H9 (cell line): Measurements from ENCODE around the gene THBS2. TPM values are rescaled to one million over a fixed set of nuclear protein-coding genes. Genes with fewer than 3 reads are reported as not detected.

Experiments used
- DNase-seq: peaks from one replicate; pipeline ENCODE4 v3.0.0-alpha.2; 2017
- H2AFZ ChIP-seq: one replicate; pipeline ENCODE4 v1.6.1; 2013; ENCODE audit warnings: mild to moderate bottlenecking, low read length, control low read depth, moderate library complexity
- H2AK5ac ChIP-seq: 2 replicates; pipeline ENCODE4 v1.6.1; 2013; ENCODE audit warnings: low read length, control low read depth, mixed read lengths; ENCODE audit not compliant: insufficient read length
- H2BK120ac ChIP-seq: one replicate; pipeline ENCODE4 v1.6.1; 2013; ENCODE audit warnings: low read depth, mild to moderate bottlenecking, low read length, control low read depth, inconsistent platforms; ENCODE audit not compliant: poor library complexity, severe bottlenecking
- H2BK12ac ChIP-seq: 2 replicates; pipeline ENCODE4 v1.6.1; 2013; ENCODE audit warnings: low read length, control low read depth, mixed read lengths, low read depth; ENCODE audit not compliant: insufficient read length
- H2BK15ac ChIP-seq: 2 replicates; pipeline ENCODE4 v1.6.1; 2013; ENCODE audit warnings: low read depth, low read length, control low read depth
- H2BK20ac ChIP-seq: one replicate; pipeline ENCODE4 v1.6.1; 2013; ENCODE audit warnings: low read depth, mild to moderate bottlenecking, low read length, control low read depth, inconsistent platforms; ENCODE audit not compliant: poor library complexity, severe bottlenecking
- H2BK5ac ChIP-seq: 2 replicates; pipeline ENCODE4 v1.6.1; 2013; ENCODE audit warnings: low read length, control low read depth, mixed read lengths; ENCODE audit not compliant: insufficient read length
- H3K14ac ChIP-seq: 2 replicates; pipeline ENCODE4 v1.6.1; 2013; ENCODE audit warnings: low read length, control low read depth; ENCODE audit not compliant: insufficient read depth
- H3K18ac ChIP-seq: 2 replicates; pipeline ENCODE4 v1.6.1; 2013; ENCODE audit warnings: low read depth, mild to moderate bottlenecking, mixed read lengths, low read length, control low read depth; ENCODE audit not compliant: insufficient read length
- H3K23ac ChIP-seq: 2 replicates; pipeline ENCODE4 v1.6.1; 2013; ENCODE audit warnings: low read length, control low read depth, mixed read lengths, low read depth; ENCODE audit not compliant: insufficient read length
- H3K23me2 ChIP-seq: 2 replicates; pipeline ENCODE4 v1.6.1; 2013; ENCODE audit warnings: low read depth, mild to moderate bottlenecking, mixed read lengths, low read length, control low read depth; ENCODE audit not compliant: insufficient read length, poor library complexity, severe bottlenecking
- H3K27ac ChIP-seq: 2 replicates; pipeline ENCODE4 v1.5.1; 2013; ENCODE audit warnings: low read length, control low read depth, mixed read lengths, low read depth; ENCODE audit not compliant: insufficient read length
- H3K27me3 ChIP-seq: 2 replicates; pipeline ENCODE4 v1.6.1; 2013; ENCODE audit warnings: low read length, control low read depth, inconsistent platforms; ENCODE audit not compliant: insufficient read depth
- H3K4ac ChIP-seq: 2 replicates; pipeline ENCODE4 v1.6.1; 2013; ENCODE audit warnings: low read depth, mild to moderate bottlenecking, control low read depth, inconsistent platforms, low read length, moderate library complexity
- H3K4me1 ChIP-seq: 2 replicates; pipeline ENCODE4 v1.6.1; 2013; ENCODE audit warnings: low read length, control low read depth, inconsistent platforms; ENCODE audit not compliant: insufficient read depth
- H3K4me2 ChIP-seq: 2 replicates; pipeline ENCODE4 v1.6.1; 2013; ENCODE audit warnings: low read length, control low read depth, mixed read lengths; ENCODE audit not compliant: insufficient read length, insufficient read depth
- H3K56ac ChIP-seq: 2 replicates; pipeline ENCODE4 v1.6.1; 2013; ENCODE audit warnings: low read depth, mild to moderate bottlenecking, mixed read lengths, low read length, control low read depth; ENCODE audit not compliant: insufficient read length
- H3K79me1 ChIP-seq: 2 replicates; pipeline ENCODE4 v1.6.1; 2013; ENCODE audit warnings: low read depth, mild to moderate bottlenecking, moderate library complexity, low read length, control low read depth, inconsistent platforms; ENCODE audit not compliant: insufficient read depth, poor library complexity, severe bottlenecking
- H3K79me2 ChIP-seq: 2 replicates; pipeline ENCODE4 v1.6.1; 2013; ENCODE audit warnings: low read length, control low read depth, inconsistent platforms; ENCODE audit not compliant: insufficient read depth
- H3K9ac ChIP-seq: 2 replicates; pipeline ENCODE4 v1.6.1; 2013; ENCODE audit warnings: low read length, control low read depth, mixed read lengths; ENCODE audit not compliant: insufficient read length; ENCODE audit errors: extremely low read depth
- H3K9me3 ChIP-seq: one replicate; pipeline ENCODE4 v1.6.1; 2013; ENCODE audit warnings: low read depth, low read length, inconsistent platforms; ENCODE audit not compliant: control insufficient read depth
- H3T11ph ChIP-seq: one replicate; pipeline ENCODE4 v1.6.1; 2013; ENCODE audit warnings: mild to moderate bottlenecking, low read length, control low read depth, inconsistent platforms
- H4K20me1 ChIP-seq: one replicate; pipeline ENCODE4 v1.6.1; 2013; ENCODE audit not compliant: control insufficient read depth, insufficient read length, insufficient read depth
- H4K5ac ChIP-seq: 2 replicates; pipeline ENCODE4 v1.6.1; 2013; ENCODE audit warnings: low read depth, mild to moderate bottlenecking, mixed read lengths, low read length, control low read depth; ENCODE audit not compliant: insufficient read length
- H4K8ac ChIP-seq: replicated peaks from 2 replicates; pipeline ENCODE4 v1.6.1; 2013; ENCODE audit warnings: low read length, control low read depth, mixed read lengths, low read depth; ENCODE audit not compliant: insufficient read length
- H4K91ac ChIP-seq: 2 replicates; pipeline ENCODE4 v1.6.1; 2013; ENCODE audit warnings: low read depth, mild to moderate bottlenecking, moderate library complexity, mixed read lengths, low read length, control low read depth; ENCODE audit not compliant: insufficient read length
- H3K27ac Mint-ChIP-seq, 3 experiments: 2 replicates in 2 of 3; 3 replicates in 1 of 3; pipeline ENCODE4 v1.8.0; 2020 to 2021; ENCODE audit warnings: mixed read lengths in 3 of 3, mild to moderate bottlenecking in 1 of 3, moderate library complexity in 1 of 3
- H3K27me3 Mint-ChIP-seq: 2 replicates; pipeline ENCODE4 v1.8.0; 2021; ENCODE audit warnings: low read depth, mild to moderate bottlenecking, moderate library complexity, mixed read lengths
- H3K36me3 Mint-ChIP-seq, 3 experiments: 2 replicates in 2 of 3; 3 replicates in 1 of 3; pipeline ENCODE4 v1.8.0; 2020 to 2021; ENCODE audit warnings: low read depth in 3 of 3, mixed read lengths in 3 of 3; ENCODE audit not compliant: insufficient read depth in 1 of 3
- H3K4me1 Mint-ChIP-seq, 2 experiments: 2 replicates each; pipeline ENCODE4 v1.8.0; 2020; ENCODE audit warnings: mixed read lengths in 2 of 2
- H3K4me3 Mint-ChIP-seq, 2 experiments: 2 replicates in 1 of 2; 3 replicates in 1 of 2; pipeline ENCODE4 v1.8.0; 2020 to 2021; ENCODE audit warnings: mild to moderate bottlenecking in 2 of 2, mixed read lengths in 2 of 2, moderate library complexity in 1 of 2
- H3K9me3 Mint-ChIP-seq, 2 experiments: 2 replicates in 1 of 2; 3 replicates in 1 of 2; pipeline ENCODE4 v1.8.0; 2020; ENCODE audit warnings: mild to moderate bottlenecking in 2 of 2, mixed read lengths in 2 of 2, moderate library complexity in 1 of 2
- CTCF ChIP-seq: fragments of 200-600 bp; sonication (generic); conservative IDR thresholded peaks from 3 replicates; pipeline ENCODE4 v1.8.0; 2021; ENCODE audit warnings: antibody characterized with exemption, mild to moderate bottlenecking
- WGBS: extraction: QIAGEN DNeasy Blood & Tissue Kit; methylation state at CpG from one replicate; pipeline ENCODE4 v1.1.7; 2013; ENCODE audit warnings: missing lambda C conversion rate, low lambda C conversion rate, mixed read lengths; ENCODE audit not compliant: insufficient read length; ENCODE audit errors: extremely low coverage; 5-methylcytosine and 5-hydroxymethylcytosine counted together
- total RNA-seq: library from RNA; stranded (reverse); gene quantifications from 2 replicates; pipeline ENCODE4 v1.2.1, GENCODE V29; 2021

THBS2 gene
- total RNA-seq, 1 experiment from 2014 or later: 14.7 TPM

- no peak overlapping the region for H2BK12ac ChIP-seq
- H4K8ac ChIP-seq: no peak overlapping the region
- no peak overlapping the region for H3K4me2 ChIP-seq
- H2BK20ac ChIP-seq: no peak overlapping the region
- Mint-ChIP-seq H3K27me3 (peaks cover 4% of the 10 kb centered on the region), H3K9me3 (no peaks in the 10 kb centered on the region; a peak in 1 of 5 replicates), H3K4me1 (peaks cover 6 to 10% of the 10 kb centered on the region in 2 experiments), H3K27ac (no peak overlapping the region), H3K36me3 (no peaks in the 10 kb centered on the region), H3K4me3 (no peak overlapping the region)
- no peak overlapping the region for H3K23ac ChIP-seq
- H3K56ac ChIP-seq: no peak overlapping the region
- H3K27ac ChIP-seq: no peak overlapping the region
- no peak overlapping the region for H2AFZ ChIP-seq
- H3K27me3 ChIP-seq: no peaks in the 10 kb centered on the region
- no peaks in the 10 kb centered on the region for H3K9me3 ChIP-seq
- no peak overlapping the region for H2BK5ac ChIP-seq
- H3T11ph ChIP-seq: no peak overlapping the region
- H3K9ac ChIP-seq: no peak overlapping the region
- no peaks in the 10 kb centered on the region for H3K4me1 ChIP-seq
- H2BK15ac ChIP-seq: no peak overlapping the region
- H3K14ac ChIP-seq: no peak overlapping the region
- TF ChIP-seq CTCF: no peak
- no peak overlapping the region for H3K18ac ChIP-seq
- H4K91ac ChIP-seq: no peak overlapping the region
- no CpG with 5 or more reads among the region's 9 CpGs for WGBS
- DNase-seq: no peak
- H4K5ac ChIP-seq: no peak overlapping the region
- H3K79me2 ChIP-seq: no peaks in the 10 kb centered on the region
- no peak overlapping the region for H2BK120ac ChIP-seq
- H3K79me1 ChIP-seq: no peaks in the 10 kb centered on the region
- no peak overlapping the region for H3K4ac ChIP-seq
- no peak overlapping the region for H2AK5ac ChIP-seq
- H4K20me1 ChIP-seq: peaks cover 2% of the 10 kb centered on the region
- peaks cover 3% of the 10 kb centered on the region for H3K23me2 ChIP-seq
Observed at GRCh38 chr6:169172946-169173345, 80.7 kb downstream of the THBS2 start.
